D721Med (cell line): ENCODE data around the gene ROCK2.

Source experiments
- DNase-seq: peaks from one replicate; pipeline ENCODE4 v3.0.0; 2011; ENCODE audit warnings: low spot score; ENCODE audit not compliant: insufficient read length
- FAIRE-seq: peaks from 2 replicates; lab custom pipeline; 2011; peaks lifted over from hg19 to GRCh38; lab: Jason Lieb, UNC
- TF ChIP-seq, protein P1 (sequence below): IDR thresholded peaks from 2 replicates; pipeline ENCODE4 v1.5.1; 2012; ENCODE audit warnings: mild to moderate bottlenecking, control low read depth; ENCODE audit not compliant: insufficient read depth; ENCODE audit errors: missing control alignments

ROCK2 gene

DNA sequence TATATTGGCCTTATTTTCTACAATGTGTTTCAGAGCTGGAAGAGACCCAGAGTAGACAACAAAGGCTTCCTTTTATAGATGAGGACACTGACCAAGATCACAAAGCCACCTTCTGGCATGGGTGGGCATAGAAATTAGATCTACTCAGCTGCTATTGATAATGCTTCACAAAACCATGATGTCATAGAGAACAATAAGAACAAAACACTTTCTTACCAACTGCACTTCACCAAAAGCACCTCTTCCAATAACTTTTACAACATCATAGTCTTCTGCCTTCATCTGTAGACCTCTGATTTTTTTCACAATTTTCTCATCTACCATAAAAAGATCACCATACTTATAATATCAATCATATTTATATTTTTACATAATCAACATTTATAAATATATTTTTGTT lies 58.1 kb downstream of the ROCK2 start:
- no peak for DNase-seq
- TF ChIP-seq, protein P1, sequence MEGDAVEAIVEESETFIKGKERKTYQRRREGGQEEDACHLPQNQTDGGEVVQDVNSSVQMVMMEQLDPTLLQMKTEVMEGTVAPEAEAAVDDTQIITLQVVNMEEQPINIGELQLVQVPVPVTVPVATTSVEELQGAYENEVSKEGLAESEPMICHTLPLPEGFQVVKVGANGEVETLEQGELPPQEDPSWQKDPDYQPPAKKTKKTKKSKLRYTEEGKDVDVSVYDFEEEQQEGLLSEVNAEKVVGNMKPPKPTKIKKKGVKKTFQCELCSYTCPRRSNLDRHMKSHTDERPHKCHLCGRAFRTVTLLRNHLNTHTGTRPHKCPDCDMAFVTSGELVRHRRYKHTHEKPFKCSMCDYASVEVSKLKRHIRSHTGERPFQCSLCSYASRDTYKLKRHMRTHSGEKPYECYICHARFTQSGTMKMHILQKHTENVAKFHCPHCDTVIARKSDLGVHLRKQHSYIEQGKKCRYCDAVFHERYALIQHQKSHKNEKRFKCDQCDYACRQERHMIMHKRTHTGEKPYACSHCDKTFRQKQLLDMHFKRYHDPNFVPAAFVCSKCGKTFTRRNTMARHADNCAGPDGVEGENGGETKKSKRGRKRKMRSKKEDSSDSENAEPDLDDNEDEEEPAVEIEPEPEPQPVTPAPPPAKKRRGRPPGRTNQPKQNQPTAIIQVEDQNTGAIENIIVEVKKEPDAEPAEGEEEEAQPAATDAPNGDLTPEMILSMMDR: no peak
- no peak for FAIRE-seq

DNA sequence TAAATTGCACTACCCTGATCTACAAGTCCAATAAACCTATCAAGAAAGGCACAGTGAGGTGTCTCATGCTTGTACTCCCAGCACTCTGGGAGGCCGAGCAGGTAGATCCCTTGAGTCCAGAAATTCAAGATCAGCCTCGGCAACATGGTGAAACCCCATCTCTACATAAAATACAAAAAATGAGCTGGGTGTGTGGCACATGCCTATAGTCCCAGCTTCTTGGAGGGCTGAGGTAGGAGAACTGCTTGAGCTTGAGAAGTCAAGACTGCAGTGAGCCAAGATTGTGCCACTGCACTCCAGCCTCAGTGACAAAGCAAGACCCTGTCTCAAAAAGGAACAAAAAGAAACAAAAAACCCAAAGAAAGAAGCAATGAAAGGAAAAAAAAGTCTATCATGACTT lies 58.9 kb downstream of the ROCK2 start:
- no peak for DNase-seq
- TF ChIP-seq, protein P1: no peak
- FAIRE-seq: no peak

DNA sequence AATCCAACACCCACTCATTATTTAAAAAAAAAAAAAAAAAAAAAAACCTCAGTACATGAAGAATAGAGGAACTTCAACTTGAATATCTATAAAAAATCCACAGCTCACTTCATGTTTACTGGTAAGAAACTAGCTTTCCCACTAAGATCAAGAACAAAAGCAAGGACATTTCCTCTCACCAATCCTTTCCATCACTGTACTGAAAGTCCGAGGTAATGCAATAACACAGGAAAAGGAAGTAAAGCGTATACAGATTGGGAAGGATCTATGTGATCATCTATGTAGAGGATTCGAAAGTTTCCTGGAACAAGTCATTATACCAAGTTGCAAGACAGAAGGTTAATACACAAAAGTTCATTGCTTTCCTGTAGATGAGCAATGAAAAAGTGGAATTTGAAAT lies 63.2 kb downstream of the ROCK2 start:
- TF ChIP-seq, protein P1: no peak
- DNase-seq: no peak
- peak; percentile 41 for FAIRE-seq

DNA sequence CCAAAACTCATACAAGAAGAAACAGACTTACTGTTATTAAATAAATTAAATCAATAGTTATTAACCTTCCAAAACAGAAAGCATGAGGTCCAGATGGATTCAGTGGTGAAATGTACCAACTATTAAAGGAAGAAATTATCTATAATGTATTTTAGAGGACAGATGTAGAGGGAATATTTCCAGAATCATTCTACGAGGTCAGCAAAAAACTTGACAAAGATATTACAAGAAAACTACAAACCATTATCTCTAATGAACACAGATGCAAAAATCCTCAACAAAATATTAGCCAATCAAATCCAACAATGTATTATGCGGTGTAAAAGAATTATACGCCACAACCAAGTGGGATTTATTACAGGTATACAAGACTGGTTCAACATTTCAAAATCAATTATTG lies 63.7 kb downstream of the ROCK2 start:
- FAIRE-seq (no peak), DNase-seq (no peak)
- TF ChIP-seq, protein P1: no peak

DNA sequence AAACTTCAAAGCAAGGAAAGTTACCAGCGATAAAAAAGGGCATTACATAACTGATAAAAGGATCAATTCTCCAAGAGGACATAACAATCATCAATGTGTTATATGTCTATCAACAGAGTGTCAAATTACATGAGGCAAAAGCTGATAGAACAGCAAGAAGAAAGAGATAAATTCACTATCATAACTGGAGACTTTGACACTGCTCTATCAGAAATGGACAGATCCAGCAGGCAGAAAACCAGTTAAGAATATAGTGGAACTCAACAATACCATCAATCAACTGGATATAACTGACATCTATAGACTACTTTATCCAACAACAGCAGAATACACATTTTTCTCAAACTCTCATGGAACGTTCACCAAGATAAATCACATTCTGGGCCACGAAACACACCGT lies 65.0 kb downstream of the ROCK2 start:
- DNase-seq: no peak
- TF ChIP-seq, protein P1: no peak
- FAIRE-seq: no peak

DNA sequence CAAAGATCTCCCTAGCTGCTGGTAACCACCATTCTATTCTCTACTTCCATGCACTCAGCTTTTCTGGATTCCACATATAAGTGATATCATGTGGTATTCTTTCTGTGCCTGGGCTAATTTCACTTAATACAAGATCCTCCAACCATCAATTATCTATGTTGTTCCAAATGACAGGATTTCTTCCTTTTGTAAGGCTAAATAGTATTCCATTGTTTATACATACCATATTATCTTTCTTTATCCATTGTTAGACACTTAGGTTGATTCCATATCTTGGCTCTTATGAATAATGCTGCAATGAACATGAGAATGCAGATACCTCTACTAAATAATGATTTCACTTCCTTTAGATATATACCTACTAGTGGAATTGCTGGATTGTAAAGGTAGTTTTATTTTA lies 66.2 kb downstream of the ROCK2 start:
- DNase-seq: no peak
- no peak for FAIRE-seq
- TF ChIP-seq, protein P1: no peak

DNA sequence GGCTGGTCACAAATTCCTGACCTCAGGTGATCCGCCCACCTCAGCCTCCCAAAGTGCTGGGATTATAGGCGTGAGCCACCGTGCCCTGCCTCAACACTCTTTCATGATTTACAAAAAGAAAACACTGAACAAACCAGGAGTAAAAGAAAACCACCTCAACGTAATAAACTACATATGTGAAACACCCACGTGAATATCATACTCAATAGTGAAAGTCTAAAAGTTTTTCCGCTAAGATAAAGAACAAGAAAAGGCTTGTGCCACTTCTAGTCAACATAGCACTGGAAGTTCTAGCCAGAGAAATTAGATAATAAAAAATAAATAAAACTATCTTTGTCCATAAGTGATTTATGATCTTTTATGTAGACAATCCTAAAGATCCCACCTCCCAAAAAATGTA lies 68.5 kb downstream of the ROCK2 start:
- TF ChIP-seq, protein P1: no peak
- FAIRE-seq (no peak), DNase-seq (no peak)
